ENCODE results near the gene U2AF2. TPM values are rescaled to one million over a fixed set of nuclear protein-coding genes. Genes with fewer than 3 reads are reported as not detected.

U2AF2 gene
- total and polyA plus RNA-seq, 2 experiments from 2014 or later: 73.1 to 233 TPM

DNA sequence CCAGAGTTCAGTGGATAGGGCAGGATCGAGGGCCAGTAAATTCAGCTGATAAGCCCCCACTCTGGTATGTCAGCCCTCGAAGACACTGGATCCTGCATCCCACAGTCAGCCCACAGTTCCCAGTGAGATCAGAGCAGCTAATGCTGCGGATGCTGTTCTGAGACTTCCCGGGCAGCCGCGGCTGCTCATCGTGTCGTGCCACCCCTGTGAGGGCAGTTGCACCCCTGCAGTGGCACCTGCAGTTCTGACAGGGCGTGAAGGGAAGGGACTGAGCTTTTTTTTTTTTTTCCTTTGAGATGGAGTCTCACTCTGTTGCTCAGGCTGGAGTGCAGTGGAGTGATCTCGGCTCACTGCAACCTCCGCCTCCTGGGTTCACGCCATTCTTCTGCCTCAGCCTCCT, 12.7 kb downstream of the U2AF2 start (continued):
- TF ChIP-seq REST (IDR thresholded peaks at IDR 0.05; ENCODE audit: unreplicated experiment) (no peak), JUNB (IDR thresholded peaks at IDR 0.05; ENCODE audit: unreplicated experiment) (no peak), ZNF331 (CRISPR knock-in tag; IDR thresholded peaks at IDR 0.05; ENCODE audit: low read depth) (no peak)

DNA sequence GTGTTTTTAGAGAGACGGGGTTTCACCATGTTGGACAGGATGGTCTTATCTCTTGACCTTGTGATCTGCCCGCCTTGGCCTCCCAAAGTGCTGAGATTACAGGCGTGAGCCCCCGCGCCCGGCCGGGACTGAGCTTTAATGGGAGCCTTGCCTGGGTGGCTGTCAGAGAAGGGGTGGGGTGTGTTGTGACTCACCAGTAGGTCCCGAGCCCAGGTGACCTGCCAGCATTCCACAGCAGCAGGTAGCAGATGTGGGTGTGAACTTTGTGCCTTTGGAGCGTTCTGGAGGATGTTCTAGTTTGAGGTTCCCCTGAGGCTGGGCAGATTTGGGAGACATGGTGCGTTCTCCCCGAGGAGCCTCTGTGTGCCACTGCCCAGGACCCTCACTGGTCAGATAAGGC, 13.1 kb downstream of the U2AF2 start:
- Histone ChIP-seq H3K27ac (ENCODE audit: low read depth) (peak overlapping the region; percentile 79; the same call in 1 of the 2 replicates), H3K4me3 (no peak overlapping the region), H3K4me2 (no peak overlapping the region), H3K27me3 (ENCODE audit: insufficient read depth) (no peaks in the 10 kb centered on the region), H3K4me1 (ENCODE audit: insufficient read depth) (peaks cover 12% of the 10 kb centered on the region), H2AFZ (no peak overlapping the region), H3F3A (replicated peaks; ENCODE audit: low read depth) (peaks cover 30% of the 10 kb centered on the region), H3K9me2 (ENCODE audit: insufficient read depth) (no peaks in the 10 kb centered on the region), H3K79me2 (replicated peaks; ENCODE audit: insufficient read depth) (peaks cover 78% of the 10 kb centered on the region), H3K36me3 (ENCODE audit: insufficient read depth) (peaks cover 32% of the 10 kb centered on the region), H4K20me1 (replicated peaks; ENCODE audit: insufficient read depth) (peaks cover 39% of the 10 kb centered on the region)
- DNase-seq (ENCODE audit: low spot score) (no peak), ATAC-seq (no peak)
- Mint-ChIP-seq H3K4me1 (peaks cover 20% of the 10 kb centered on the region), H3K9me3 (peaks cover 5% of the 10 kb centered on the region; the same call in 1 of the 3 replicates), H3K36me3 (ENCODE audit: low read depth) (peaks cover 92% of the 10 kb centered on the region), H3K27ac (no peak overlapping the region; the same call in 1 of the 2 replicates), H3K4me3 (no peak overlapping the region), H3K27me3 (ENCODE audit: insufficient read depth, low read depth, poor library complexity) (peaks cover 38% of the 10 kb centered on the region)
- no peak for TF ChIP-seq ZNF114 (CRISPR knock-in tag; IDR thresholded peaks at IDR 0.05)
- no peak for TF ChIP-seq NANOG (IDR thresholded peaks at IDR 0.05; ENCODE audit: borderline replicate concordance)
- TF ChIP-seq JUNB (IDR thresholded peaks at IDR 0.05; ENCODE audit: unreplicated experiment): no peak
- TF ChIP-seq ETS1 (IDR thresholded peaks at IDR 0.05): no peak
- no peak for TF ChIP-seq STAT1 (IDR thresholded peaks at IDR 0.05; ENCODE audit: unreplicated experiment)
- no peak for TF ChIP-seq EZH2 (IDR thresholded peaks at IDR 0.05; ENCODE audit: low read depth, unreplicated experiment)

DNA sequence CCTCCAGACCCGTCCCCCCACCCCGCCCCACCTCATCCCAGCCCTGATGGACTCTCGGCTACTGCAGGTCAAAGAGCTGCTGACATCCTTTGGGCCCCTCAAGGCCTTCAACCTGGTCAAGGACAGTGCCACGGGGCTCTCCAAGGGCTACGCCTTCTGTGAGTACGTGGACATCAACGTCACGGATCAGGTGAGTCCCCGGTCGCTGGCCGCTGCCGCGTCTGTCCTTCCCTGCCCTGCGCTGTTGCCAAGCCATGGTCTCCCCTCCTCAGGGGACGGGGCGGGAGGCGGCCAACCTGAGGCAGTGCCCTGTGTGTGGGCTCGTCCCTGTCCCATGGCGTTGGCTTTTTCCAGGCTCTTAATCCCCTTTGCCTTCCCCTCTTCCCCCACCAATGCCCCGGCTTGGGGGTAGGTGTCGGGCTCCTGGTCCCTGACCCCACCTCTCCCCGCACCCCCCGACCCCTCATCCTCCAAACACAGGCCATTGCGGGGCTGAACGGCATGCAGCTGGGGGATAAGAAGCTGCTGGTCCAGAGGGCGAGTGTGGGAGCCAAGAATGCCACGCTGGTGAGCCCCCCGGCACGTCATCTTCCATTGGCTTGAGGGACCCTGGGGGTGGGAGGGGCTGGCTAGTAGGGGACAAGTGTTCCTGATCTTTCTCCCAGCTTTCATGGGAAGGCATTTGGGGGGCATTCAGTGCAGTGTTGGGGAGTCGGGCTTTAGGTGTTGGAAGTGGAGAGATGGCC, 13.9 kb downstream of the U2AF2 start:
- DNase-seq (ENCODE audit: low spot score): no peak
- no peak overlapping the region for H3K4me3 Mint-ChIP-seq
- H3K4me1 Mint-ChIP-seq: peaks cover 28% of the 10 kb centered on the region
- H3K4me1 ChIP-seq (ENCODE audit: insufficient read depth): peaks cover 20% of the 10 kb centered on the region
- H3K27me3 ChIP-seq (ENCODE audit: insufficient read depth): no peaks in the 10 kb centered on the region
- peaks cover 92% of the 10 kb centered on the region for H3K36me3 Mint-ChIP-seq (ENCODE audit: low read depth)
- H3K27me3 Mint-ChIP-seq (ENCODE audit: insufficient read depth, low read depth, poor library complexity): peaks cover 40% of the 10 kb centered on the region
- H3K4me2 ChIP-seq: no peak overlapping the region
- H4K20me1 ChIP-seq (replicated peaks; ENCODE audit: insufficient read depth): peaks cover 39% of the 10 kb centered on the region
- no peak overlapping the region for H3K27ac ChIP-seq (ENCODE audit: low read depth)
- no peak overlapping the region for H2AFZ ChIP-seq
- H3K9me2 ChIP-seq (ENCODE audit: insufficient read depth): no peaks in the 10 kb centered on the region
- ATAC-seq: no peak
- H3K9me3 Mint-ChIP-seq: peaks cover 5% of the 10 kb centered on the region; the same call in 1 of the 3 replicates
- H3K79me2 ChIP-seq (replicated peaks; ENCODE audit: insufficient read depth): peaks cover 78% of the 10 kb centered on the region
- no peak overlapping the region for H3K4me3 ChIP-seq
- peaks cover 38% of the 10 kb centered on the region for H3F3A ChIP-seq (replicated peaks; ENCODE audit: low read depth)
- peaks cover 24% of the 10 kb centered on the region for H3K36me3 ChIP-seq (ENCODE audit: insufficient read depth)
- no peak overlapping the region for H3K27ac Mint-ChIP-seq
- TF ChIP-seq JUNB (IDR thresholded peaks at IDR 0.05; ENCODE audit: unreplicated experiment): no peak
- TF ChIP-seq REST (IDR thresholded peaks at IDR 0.05; ENCODE audit: unreplicated experiment): no peak
- no peak for TF ChIP-seq ZNF331 (CRISPR knock-in tag; IDR thresholded peaks at IDR 0.05; ENCODE audit: low read depth)
- TF ChIP-seq POLR2AphosphoS5 (IDR thresholded peaks at IDR 0.05; ENCODE audit: low read depth): no peak
- no peak for TF ChIP-seq ETS1 (IDR thresholded peaks at IDR 0.05)
- no peak for TF ChIP-seq STAT1 (IDR thresholded peaks at IDR 0.05; ENCODE audit: unreplicated experiment)
- TF ChIP-seq NANOG (IDR thresholded peaks at IDR 0.05; ENCODE audit: borderline replicate concordance): no peak
- no peak for TF ChIP-seq CREB1 (CRISPR knock-in tag; IDR thresholded peaks at IDR 0.05; ENCODE audit: low read depth)
- no peak for TF ChIP-seq ZNF114 (CRISPR knock-in tag; IDR thresholded peaks at IDR 0.05)

Measured in GM23338 (cell line).